HUES6 (cell line): Measurements from ENCODE around the gene MAPK8IP3.

Experiments used
- H3K27ac ChIP-seq: 2 replicates; pipeline ENCODE4 v1.7.0; 2013; ENCODE audit warnings: low read depth, mild to moderate bottlenecking, low read length, inconsistent platforms
- H3K27me3 ChIP-seq: 2 replicates; pipeline ENCODE4 v1.6.1; 2013; ENCODE audit warnings: low read length; ENCODE audit not compliant: control insufficient read depth, insufficient read depth
- H3K36me3 ChIP-seq: 2 replicates; pipeline ENCODE4 v1.6.1; 2013; ENCODE audit warnings: low read length; ENCODE audit not compliant: control insufficient read depth, insufficient read depth
- H3K4me1 ChIP-seq: 2 replicates; pipeline ENCODE4 v1.6.1; 2013; ENCODE audit warnings: low read length; ENCODE audit not compliant: control insufficient read depth, insufficient read depth
- H3K4me3 ChIP-seq: 2 replicates; pipeline ENCODE4 v1.5.1; 2013; ENCODE audit warnings: low read depth, low read length
- H3K9ac ChIP-seq: one replicate; pipeline ENCODE4 v1.6.1; 2013; ENCODE audit warnings: mild to moderate bottlenecking, low read length
- H3K9me3 ChIP-seq: 2 replicates; pipeline ENCODE4 v1.6.1; 2013; ENCODE audit warnings: low read depth, low read length; ENCODE audit not compliant: control insufficient read depth, insufficient read depth

Gene MAPK8IP3

GRCh38 chr16:1787056-1787321, 81.0 kb downstream of the MAPK8IP3 start:
- H3K36me3 ChIP-seq, result peaks cover 62% of the 10 kb centered on the region
- no peaks in the 10 kb centered on the region for H3K4me1 ChIP-seq

GRCh38 chr16:1787322-1788094, 81.5 kb downstream of the MAPK8IP3 start:
- H3K27me3 ChIP-seq, result no peaks in the 10 kb centered on the region
- H3K9me3 ChIP-seq, result no peaks in the 10 kb centered on the region
- peaks cover 62% of the 10 kb centered on the region for H3K36me3 ChIP-seq
- no peak overlapping the region for H3K27ac ChIP-seq
- no peak overlapping the region for H3K9ac ChIP-seq
- H3K4me3 ChIP-seq, result no peak overlapping the region
- H3K4me1 ChIP-seq, result no peaks in the 10 kb centered on the region

More at GRCh38 chr16:1787056-1787321, 81.0 kb downstream of the MAPK8IP3 start:
- Histone ChIP-seq H3K27me3 (no peaks in the 10 kb centered on the region), H3K9ac (no peak overlapping the region), H3K4me3 (no peak overlapping the region), H3K27ac (no peak overlapping the region), H3K9me3 (no peaks in the 10 kb centered on the region)

- Histone ChIP-seq H3K9me3 (no peaks in the 10 kb centered on the region), H3K27me3 (no peaks in the 10 kb centered on the region), H3K4me3 (no peak overlapping the region), H3K4me1 (no peaks in the 10 kb centered on the region), H3K36me3 (peaks cover 62% of the 10 kb centered on the region), H3K9ac (no peak overlapping the region), H3K27ac (no peak overlapping the region)
Observed at GRCh38 chr16:1788095-1788707, 82.2 kb downstream of the MAPK8IP3 start.

DNA sequence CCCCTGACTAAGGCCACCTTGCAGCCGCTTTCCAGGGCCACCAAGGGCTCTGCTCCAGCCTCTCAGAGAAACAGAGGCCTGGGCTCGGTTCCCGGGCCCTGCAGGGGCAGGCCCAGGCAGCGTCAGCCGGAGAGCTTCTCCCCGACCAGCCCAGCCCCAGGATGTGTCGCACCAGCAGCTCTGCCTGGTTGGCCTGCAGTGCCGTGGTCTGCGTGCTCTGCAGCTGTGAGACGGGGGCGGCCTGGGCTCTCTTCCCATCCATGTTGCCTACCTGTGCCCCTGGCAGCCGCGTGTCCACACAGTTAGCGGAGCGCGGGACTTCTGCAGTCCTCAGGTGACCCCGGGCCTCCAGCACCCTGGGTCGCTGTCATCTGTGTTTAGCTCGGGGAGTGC, 82.7 kb downstream of the MAPK8IP3 start:
- Histone ChIP-seq H3K27ac (no peak overlapping the region), H3K4me1 (no peaks in the 10 kb centered on the region), H3K9ac (no peak overlapping the region), H3K27me3 (no peaks in the 10 kb centered on the region), H3K9me3 (no peaks in the 10 kb centered on the region), H3K36me3 (peaks cover 62% of the 10 kb centered on the region), H3K4me3 (no peak overlapping the region)

DNA sequence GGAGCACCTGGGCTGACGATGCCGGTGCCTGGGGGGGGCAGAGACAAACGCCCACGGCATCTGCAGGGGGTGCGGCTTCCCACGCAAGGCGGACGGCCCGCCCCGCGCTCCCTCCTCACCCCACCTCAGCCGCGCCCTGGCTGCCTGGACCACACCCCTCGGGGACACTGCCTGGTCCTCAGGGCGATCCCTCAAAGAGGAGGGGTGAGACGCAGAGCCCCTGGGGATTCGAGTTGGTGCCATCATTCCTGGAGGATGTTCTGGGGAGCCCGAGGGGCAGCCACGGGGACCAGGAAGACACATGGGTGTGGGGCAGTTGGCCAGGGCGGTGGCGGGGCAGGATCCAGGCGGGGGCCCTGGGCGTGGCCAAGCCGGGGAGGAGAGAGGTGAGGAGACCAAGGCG, 83.6 kb downstream of the MAPK8IP3 start:
- Histone ChIP-seq H3K4me3 (no peak overlapping the region), H3K27ac (no peak overlapping the region), H3K27me3 (no peaks in the 10 kb centered on the region), H3K36me3 (peaks cover 62% of the 10 kb centered on the region), H3K4me1 (no peaks in the 10 kb centered on the region), H3K9ac (no peak overlapping the region), H3K9me3 (no peaks in the 10 kb centered on the region)

DNA sequence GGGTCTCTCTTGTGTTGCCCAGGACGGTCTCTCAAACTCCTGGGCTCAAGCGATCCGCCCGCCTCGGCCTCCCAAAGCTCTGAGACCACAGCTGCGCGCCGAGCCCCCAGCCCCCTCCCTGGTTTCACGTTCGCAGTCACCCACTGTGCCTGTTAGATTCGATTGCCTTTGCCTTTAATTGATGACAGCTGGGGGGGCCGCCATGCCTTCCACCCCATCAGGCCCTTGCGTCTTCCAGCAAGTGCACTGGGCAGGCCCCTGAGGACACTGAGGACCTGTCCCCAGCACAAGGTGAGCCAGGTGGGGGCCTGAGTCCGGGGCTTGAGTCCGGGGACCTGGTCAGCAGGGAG, 84.2 kb downstream of the MAPK8IP3 start:
- Histone ChIP-seq H3K9me3 (no peaks in the 10 kb centered on the region), H3K27me3 (no peaks in the 10 kb centered on the region), H3K9ac (no peak overlapping the region), H3K27ac (no peak overlapping the region), H3K4me3 (no peak overlapping the region), H3K4me1 (no peaks in the 10 kb centered on the region), H3K36me3 (peaks cover 59% of the 10 kb centered on the region)

GRCh38 chr16:1790611-1791255, 84.7 kb downstream of the MAPK8IP3 start:
- no peak overlapping the region; the same call in 1 of the 2 replicates for H3K27ac ChIP-seq
- no peaks in the 10 kb centered on the region for H3K4me1 ChIP-seq
- H3K36me3 ChIP-seq, result peaks cover 55% of the 10 kb centered on the region
- H3K27me3 ChIP-seq, result no peaks in the 10 kb centered on the region
- no peaks in the 10 kb centered on the region for H3K9me3 ChIP-seq
- H3K4me3 ChIP-seq, result no peak overlapping the region
- H3K9ac ChIP-seq, result no peak overlapping the region

GRCh38 chr16:1791256-1791942, 85.4 kb downstream of the MAPK8IP3 start:
- Histone ChIP-seq H3K36me3 (peaks cover 49% of the 10 kb centered on the region), H3K4me1 (no peaks in the 10 kb centered on the region), H3K27ac (no peak overlapping the region), H3K27me3 (no peaks in the 10 kb centered on the region), H3K9me3 (peaks cover 2% of the 10 kb centered on the region), H3K9ac (no peak overlapping the region), H3K4me3 (no peak overlapping the region)

DNA sequence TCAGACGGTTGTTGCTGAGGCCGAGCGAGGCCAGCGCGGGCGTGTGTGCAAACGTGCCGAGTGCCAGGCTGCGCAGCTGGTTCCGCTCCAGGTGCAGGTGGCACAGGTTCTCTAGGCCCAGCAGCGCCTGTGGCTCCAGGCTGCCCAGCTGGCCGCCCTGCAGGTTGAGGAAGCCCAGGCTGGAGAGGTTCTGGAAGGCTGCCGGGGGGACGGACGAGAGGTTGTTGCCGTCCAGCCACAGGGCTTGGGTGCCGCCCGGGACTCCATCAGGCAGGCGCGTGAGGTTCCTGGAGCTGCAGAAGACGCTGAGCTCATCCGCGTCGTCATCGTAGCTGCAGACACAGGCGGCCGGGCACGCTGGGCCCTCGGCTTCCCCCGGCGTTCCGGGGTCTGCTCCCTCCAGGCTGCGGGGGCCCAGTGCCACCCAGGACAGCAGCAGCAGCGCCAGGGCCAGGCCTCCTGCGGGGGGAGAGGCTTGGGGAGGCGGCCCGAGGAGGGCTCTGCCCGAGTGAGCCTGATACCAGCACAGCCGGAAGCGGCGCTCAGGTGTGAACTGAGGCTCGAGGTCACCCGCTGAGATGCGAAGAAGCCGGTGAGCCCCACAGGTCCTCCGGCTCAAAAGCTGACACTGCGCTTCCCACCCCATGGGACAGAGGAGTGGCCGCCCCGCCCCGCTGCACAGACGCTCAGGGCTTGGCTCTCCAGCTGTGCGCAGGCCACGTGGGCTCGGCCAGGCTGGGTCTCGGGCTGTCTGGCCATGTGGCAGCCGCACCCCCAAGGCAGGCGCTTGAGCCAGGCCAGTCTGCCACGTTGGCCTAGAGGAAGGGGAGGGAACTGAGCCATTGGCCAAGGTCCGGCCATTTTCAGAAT, 86.2 kb downstream of the MAPK8IP3 start:
- Histone ChIP-seq H3K27me3 (no peaks in the 10 kb centered on the region), H3K9me3 (peaks cover 6% of the 10 kb centered on the region), H3K27ac (no peak overlapping the region), H3K4me1 (no peaks in the 10 kb centered on the region), H3K4me3 (no peak overlapping the region), H3K9ac (no peak overlapping the region), H3K36me3 (peaks cover 41% of the 10 kb centered on the region)

GRCh38 chr16:1792836-1793577, 87.0 kb downstream of the MAPK8IP3 start:
- Histone ChIP-seq H3K27me3 (no peaks in the 10 kb centered on the region), H3K36me3 (peaks cover 33% of the 10 kb centered on the region), H3K27ac (no peak overlapping the region), H3K4me3 (no peak overlapping the region), H3K9me3 (peaks cover 15% of the 10 kb centered on the region), H3K9ac (no peak overlapping the region), H3K4me1 (no peaks in the 10 kb centered on the region)
